ENCODE measurements around the gene WWOX.

The WWOX gene

GRCh38 chr16:79136955-79137354 lies 1037.5 kb downstream of the WWOX start:
- no peak for DNase-seq

- DNase-seq: no peak
These were observed 1038.0 kb downstream of the WWOX start for GRCh38 chr16:79137426-79137939.

GRCh38 chr16:79139799-79140198 lies 1040.3 kb downstream of the WWOX start:
- no peak for DNase-seq

- DNase-seq: no peak
These were observed 1043.6 kb downstream of the WWOX start for GRCh38 chr16:79143026-79143425.

- DNase-seq: no peak
These were observed 1050.7 kb downstream of the WWOX start for GRCh38 chr16:79150151-79150550.

GRCh38 chr16:79150632-79151310 lies 1051.3 kb downstream of the WWOX start:
- no peak for DNase-seq

- no peak for DNase-seq
These were observed 1054.6 kb downstream of the WWOX start for GRCh38 chr16:79154086-79154485.

- DNase-seq: no peak
These were observed 1056.0 kb downstream of the WWOX start for GRCh38 chr16:79155471-79155870.

- no peak for DNase-seq
These were observed 1056.5 kb downstream of the WWOX start for GRCh38 chr16:79155904-79156303.

- DNase-seq: no peak
These were observed 1057.3 kb downstream of the WWOX start for GRCh38 chr16:79156761-79157160.

- no peak for DNase-seq
These were observed 1058.9 kb downstream of the WWOX start for GRCh38 chr16:79158337-79158736.

GRCh38 chr16:79159261-79160049 lies 1060.0 kb downstream of the WWOX start:
- no peak for DNase-seq

- no peak for DNase-seq
These were observed 1063.5 kb downstream of the WWOX start for GRCh38 chr16:79162977-79163376.

- DNase-seq: no peak
These were observed 1064.4 kb downstream of the WWOX start for GRCh38 chr16:79163691-79164387.

GRCh38 chr16:79164388-79164995 lies 1065.0 kb downstream of the WWOX start:
- no peak for DNase-seq

GRCh38 chr16:79165079-79165478 lies 1065.6 kb downstream of the WWOX start:
- no peak for DNase-seq

GRCh38 chr16:79165506-79165905 lies 1066.1 kb downstream of the WWOX start:
- no peak for DNase-seq

GRCh38 chr16:79167893-79168292 lies 1068.4 kb downstream of the WWOX start:
- no peak for DNase-seq

GRCh38 chr16:79168321-79168720 lies 1068.9 kb downstream of the WWOX start:
- no peak for DNase-seq

- peak; percentile 23 to 48 for DNase-seq
These were observed 1069.8 kb downstream of the WWOX start for GRCh38 chr16:79169239-79169638.

GRCh38 chr16:79170555-79171246 lies 1071.2 kb downstream of the WWOX start:
- no peak for DNase-seq

GRCh38 chr16:79171504-79171903 lies 1072.0 kb downstream of the WWOX start:
- DNase-seq: no peak
